ENCODE data around the gene HNRNPF.

GRCh38 chr10:43448742-43449141, 39.8 kb upstream of the HNRNPF start:
- TF ChIP-seq POLR2A (IDR thresholded peaks at IDR 0.05) (no peak), CTCF (IDR thresholded peaks at IDR 0.05) (no peak)

Measured in Peyer's patch (tissue), 4 donors.